Activated CD4-positive, alpha-beta T cell treated with anti-CD3 and anti-CD28 coated beads for 1 hour (primary cell): ENCODE data around the gene PDE11A.
"Not testable (repeated sequence)": the region's sequence is repeated elsewhere in the genome, so short reads cannot be mapped to it uniquely, and the experiment has no call there.

Experiments
- DNase-seq: peaks from one replicate; pipeline ENCODE4 v3.0.0-alpha.2; 2020

Gene PDE11A

GRCh38 chr2:178072383-178073301 is at the start of gene PDE11A:
Gene PDE11A, minus strand, starts transcription at chr2:178072777. Its CDS starts 340 bp downstream, at chr2:178072437.
- no peak for DNase-seq

- no peak for DNase-seq
Observed at GRCh38 chr2:178119179-178119922, 46.8 kb upstream of the PDE11A start.

- no peak for DNase-seq
Observed at GRCh38 chr2:178117725-178118124, 45.1 kb upstream of the PDE11A start.

- no peak for DNase-seq
Observed at GRCh38 chr2:178115271-178115670, 42.7 kb upstream of the PDE11A start.

GRCh38 chr2:178114462-178114861 is 41.9 kb upstream of the PDE11A start:
- no peak for DNase-seq

- DNase-seq, result peak; percentile 74
Observed at GRCh38 chr2:178112202-178113152, 39.9 kb upstream of the PDE11A start, which contains the start of gene RBM45. Gene RBM45, plus strand, starts transcription at chr2:178112437. Its CDS starts 110 bp downstream, at chr2:178112547.

- DNase-seq, result no peak
Observed at GRCh38 chr2:178111743-178112142, 39.2 kb upstream of the PDE11A start.

GRCh38 chr2:178110681-178111080 is 38.1 kb upstream of the PDE11A start:
- no peak for DNase-seq

- no peak for DNase-seq
Observed at GRCh38 chr2:178109813-178110212, 37.2 kb upstream of the PDE11A start.

GRCh38 chr2:178108176-178108575 is 35.6 kb upstream of the PDE11A start:
- DNase-seq, result no peak

GRCh38 chr2:178106053-178106452 is 33.5 kb upstream of the PDE11A start:
- DNase-seq, result no peak

GRCh38 chr2:178105566-178105965 is 33.0 kb upstream of the PDE11A start:
- no peak for DNase-seq

GRCh38 chr2:178101321-178102079 is 28.9 kb upstream of the PDE11A start:
- no peak for DNase-seq

- no peak for DNase-seq
Observed at GRCh38 chr2:178093471-178093870, 20.9 kb upstream of the PDE11A start.

- no peak for DNase-seq
Observed at GRCh38 chr2:178088774-178089270, 16.2 kb upstream of the PDE11A start.

GRCh38 chr2:178084273-178084672 is 11.7 kb upstream of the PDE11A start:
- DNase-seq, result no peak

GRCh38 chr2:178082408-178083045 is 9.9 kb upstream of the PDE11A start:
- DNase-seq, result no peak

GRCh38 chr2:178079279-178079678 is 6.7 kb upstream of the PDE11A start:
- DNase-seq, result not testable (repeated sequence)

- no peak for DNase-seq
Observed at GRCh38 chr2:178076130-178076529, 3.6 kb upstream of the PDE11A start.

- no peak for DNase-seq
Observed at GRCh38 chr2:178075006-178075326, 2.4 kb upstream of the PDE11A start.
